Keratinocyte (primary cell): ENCODE data around the gene PARP1.

ENCODE experiments used
- EZH2 ChIP-seq: IDR thresholded peaks from one replicate; pipeline ENCODE4 v1.6.1; 2012; ENCODE audit warnings: inconsistent platforms, mild to moderate bottlenecking, low read length, moderate library complexity
- TF ChIP-seq, protein P1 (sequence below), 3 experiments: IDR thresholded peaks in 1 of 3; conservative IDR thresholded peaks in 1 of 3; optimal IDR thresholded peaks in 1 of 3; 2 replicates in 2 of 3; 3 replicates in 1 of 3; pipeline versions ENCODE3 to v1.5.1; 2011; ENCODE audit warnings: low read length in 3 of 3, mild to moderate bottlenecking in 3 of 3, moderate library complexity in 2 of 3, control low read depth in 1 of 3, inconsistent platforms in 1 of 3; ENCODE audit not compliant: insufficient read depth in 2 of 3; ENCODE audit errors: extremely low read depth in 1 of 3

DNA sequence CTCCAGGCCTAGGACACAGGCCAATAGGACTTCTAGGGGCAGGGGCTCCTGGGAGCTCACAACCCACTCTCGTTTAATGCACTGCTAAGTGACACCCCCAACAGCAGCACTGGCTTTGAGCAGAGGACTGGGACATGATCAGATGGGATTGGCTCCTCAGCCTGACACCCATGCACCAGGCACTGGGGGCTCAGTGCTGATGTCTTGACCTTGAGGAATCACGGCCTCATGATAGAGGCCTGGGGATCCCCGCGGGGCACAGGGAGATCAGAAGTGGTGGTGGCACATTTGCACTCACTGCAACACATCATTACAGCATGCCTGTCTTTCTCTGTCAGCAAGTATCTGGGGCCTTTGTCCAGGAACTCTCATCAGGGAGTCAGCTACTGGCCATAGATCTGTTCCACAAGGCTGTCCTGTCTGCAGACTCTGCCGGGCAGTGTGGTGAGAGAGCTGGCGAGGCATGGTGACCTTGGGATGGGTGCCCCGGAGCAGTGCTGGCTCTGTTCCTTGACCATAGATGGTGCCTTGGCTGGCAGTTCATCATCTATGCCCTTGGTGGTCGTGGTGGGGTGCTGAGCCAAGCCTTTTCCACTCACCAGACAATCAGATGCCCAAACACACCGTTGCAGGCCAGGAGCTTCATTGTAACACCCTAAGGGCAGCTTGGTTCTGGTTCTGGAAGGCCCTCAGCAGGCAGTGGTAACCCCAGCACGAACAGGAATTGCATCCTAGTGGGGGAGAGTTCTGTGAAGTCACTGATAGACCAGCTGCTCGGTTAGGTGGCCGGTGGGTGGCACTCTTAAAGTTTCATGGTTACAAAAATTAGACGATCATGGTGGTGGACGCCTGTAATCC lies 22.2 kb upstream of the PARP1 start:
- TF ChIP-seq, protein P1, sequence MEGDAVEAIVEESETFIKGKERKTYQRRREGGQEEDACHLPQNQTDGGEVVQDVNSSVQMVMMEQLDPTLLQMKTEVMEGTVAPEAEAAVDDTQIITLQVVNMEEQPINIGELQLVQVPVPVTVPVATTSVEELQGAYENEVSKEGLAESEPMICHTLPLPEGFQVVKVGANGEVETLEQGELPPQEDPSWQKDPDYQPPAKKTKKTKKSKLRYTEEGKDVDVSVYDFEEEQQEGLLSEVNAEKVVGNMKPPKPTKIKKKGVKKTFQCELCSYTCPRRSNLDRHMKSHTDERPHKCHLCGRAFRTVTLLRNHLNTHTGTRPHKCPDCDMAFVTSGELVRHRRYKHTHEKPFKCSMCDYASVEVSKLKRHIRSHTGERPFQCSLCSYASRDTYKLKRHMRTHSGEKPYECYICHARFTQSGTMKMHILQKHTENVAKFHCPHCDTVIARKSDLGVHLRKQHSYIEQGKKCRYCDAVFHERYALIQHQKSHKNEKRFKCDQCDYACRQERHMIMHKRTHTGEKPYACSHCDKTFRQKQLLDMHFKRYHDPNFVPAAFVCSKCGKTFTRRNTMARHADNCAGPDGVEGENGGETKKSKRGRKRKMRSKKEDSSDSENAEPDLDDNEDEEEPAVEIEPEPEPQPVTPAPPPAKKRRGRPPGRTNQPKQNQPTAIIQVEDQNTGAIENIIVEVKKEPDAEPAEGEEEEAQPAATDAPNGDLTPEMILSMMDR (optimal IDR thresholded peaks at IDR 0.05 in 1 of 3, IDR thresholded peaks at IDR 0.05 in 1 of 3, conservative IDR thresholded peaks at IDR 0.05 in 1 of 3; ENCODE audit: extremely low read depth in 1 of 3, insufficient read depth in 2 of 3, low read length in 3 of 3) = no peak
- no peak for TF ChIP-seq EZH2
